ENCODE measurements around the gene RICTOR.

Gene RICTOR

GRCh38 chr5:39019254-39019653, 54.9 kb downstream of the RICTOR start:
- Histone ChIP-seq H3K27ac (ENCODE audit: low read depth, low read length) (no peak overlapping the region), H3K9me2 (replicated peaks; ENCODE audit: insufficient read depth, low read length) (no peaks in the 10 kb centered on the region), H3K9me3 (ENCODE audit: insufficient read depth, low read length) (no peaks in the 10 kb centered on the region), H3K36me3 (ENCODE audit: low read length) (peaks cover 5% of the 10 kb centered on the region; the same call in 1 of the 2 replicates), H4K20me1 (ENCODE audit: low read depth, low read length) (peaks cover 2% of the 10 kb centered on the region; the same call in 1 of the 2 replicates), H3K79me2 (ENCODE audit: insufficient read depth, low read length) (peaks cover 14% of the 10 kb centered on the region), H3K9ac (ENCODE audit: low read length) (no peak overlapping the region), H3F3A (ENCODE audit: insufficient read depth) (no peaks in the 10 kb centered on the region), H3K4me2 (ENCODE audit: low read depth, low read length, poor library complexity, severe bottlenecking) (no peak overlapping the region), H3K4me3 (ENCODE audit: insufficient read depth, low read length, poor library complexity, severe bottlenecking) (no peak overlapping the region), H2AFZ (ENCODE audit: low read depth, low read length, severe bottlenecking) (no peak overlapping the region), H3K27me3 (ENCODE audit: low read length) (no peaks in the 10 kb centered on the region)
- TF ChIP-seq CTCF (IDR thresholded peaks at IDR 0.05; ENCODE audit: insufficient read depth, low read length, poor library complexity, severe bottlenecking) (no peak), EZH2phosphoT487 (conservative IDR thresholded peaks at IDR 0.05; ENCODE audit: low read length) (no peak)

- H3K9me3 ChIP-seq (ENCODE audit: insufficient read depth, low read length): peaks cover 4% of the 10 kb centered on the region; the same call in 1 of the 2 replicates
- H3K36me3 ChIP-seq (ENCODE audit: low read length): peaks cover 19% of the 10 kb centered on the region
- H3K79me2 ChIP-seq (ENCODE audit: insufficient read depth, low read length): 0 out of 2 replicates have a peak, but pooled peaks cover 5% of the 10 kb centered on the region
- H2AFZ ChIP-seq (ENCODE audit: low read depth, low read length, severe bottlenecking): no peak overlapping the region
- H3F3A ChIP-seq (ENCODE audit: insufficient read depth): no peaks in the 10 kb centered on the region
- H3K9ac ChIP-seq (ENCODE audit: low read length): no peak overlapping the region
- H3K27ac ChIP-seq (ENCODE audit: low read depth, low read length): no peak overlapping the region
- no peaks in the 10 kb centered on the region for H3K9me2 ChIP-seq (replicated peaks; ENCODE audit: insufficient read depth, low read length)
- no peaks in the 10 kb centered on the region for H3K27me3 ChIP-seq (ENCODE audit: low read length)
- H4K20me1 ChIP-seq (ENCODE audit: low read depth, low read length): no peaks in the 10 kb centered on the region
- no peak overlapping the region for H3K4me2 ChIP-seq (ENCODE audit: low read depth, low read length, poor library complexity, severe bottlenecking)
- no peak for TF ChIP-seq EZH2phosphoT487 (conservative IDR thresholded peaks at IDR 0.05; ENCODE audit: low read length)
- TF ChIP-seq CTCF (IDR thresholded peaks at IDR 0.05; ENCODE audit: insufficient read depth, low read length, poor library complexity, severe bottlenecking): no peak
- no peak overlapping the region for H3K4me3 ChIP-seq (ENCODE audit: insufficient read depth, low read length, poor library complexity, severe bottlenecking)
Observed at GRCh38 chr5:39017504-39017903, 56.7 kb downstream of the RICTOR start.

- Histone ChIP-seq H3K9me2 (replicated peaks; ENCODE audit: insufficient read depth, low read length) (no peaks in the 10 kb centered on the region), H3K79me2 (ENCODE audit: insufficient read depth, low read length) (no peaks in the 10 kb centered on the region)
Observed at GRCh38 chr5:39016587-39017275, 57.5 kb downstream of the RICTOR start.

More at GRCh38 chr5:39016587-39017275, 57.5 kb downstream of the RICTOR start:
- Histone ChIP-seq H3K4me2 (ENCODE audit: low read depth, low read length, poor library complexity, severe bottlenecking) (no peak overlapping the region), H3K9me3 (ENCODE audit: insufficient read depth, low read length) (peaks cover 4% of the 10 kb centered on the region; the same call in 1 of the 2 replicates), H3F3A (ENCODE audit: insufficient read depth) (no peaks in the 10 kb centered on the region), H3K9ac (ENCODE audit: low read length) (no peak overlapping the region), H3K36me3 (ENCODE audit: low read length) (peaks cover 23% of the 10 kb centered on the region), H4K20me1 (ENCODE audit: low read depth, low read length) (no peaks in the 10 kb centered on the region), H3K27ac (ENCODE audit: low read depth, low read length) (no peak overlapping the region), H2AFZ (ENCODE audit: low read depth, low read length, severe bottlenecking) (no peak overlapping the region), H3K27me3 (ENCODE audit: low read length) (no peaks in the 10 kb centered on the region), H3K4me3 (ENCODE audit: insufficient read depth, low read length, poor library complexity, severe bottlenecking) (no peak overlapping the region)
- TF ChIP-seq EZH2phosphoT487 (conservative IDR thresholded peaks at IDR 0.05; ENCODE audit: low read length): no peak
- TF ChIP-seq CTCF (IDR thresholded peaks at IDR 0.05; ENCODE audit: insufficient read depth, low read length, poor library complexity, severe bottlenecking): no peak

Measured in SU-DHL-6 (cell line).